GM19193 (cell line): ENCODE measurements around the gene DDC.

Source experiments
- POLR2A ChIP-seq: IDR thresholded peaks from 4 replicates; pipeline ENCODE4 v1.6.1; 2011; ENCODE audit not compliant: insufficient read depth, insufficient read length; ENCODE audit errors: extremely low read depth

Gene DDC

GRCh38 chr7:50558294-50559053, 6.7 kb downstream of the DDC start:
- no peak for TF ChIP-seq POLR2A

- TF ChIP-seq POLR2A = no peak
Measured at GRCh38 chr7:50557099-50557498, 8.1 kb downstream of the DDC start.

GRCh38 chr7:50556247-50556991, 8.8 kb downstream of the DDC start:
- no peak for TF ChIP-seq POLR2A

GRCh38 chr7:50555594-50556140, 9.5 kb downstream of the DDC start:
- no peak for TF ChIP-seq POLR2A

- no peak for TF ChIP-seq POLR2A
Measured at GRCh38 chr7:50554431-50555322, 10.5 kb downstream of the DDC start.

GRCh38 chr7:50553973-50554372, 11.2 kb downstream of the DDC start:
- TF ChIP-seq POLR2A = no peak

GRCh38 chr7:50552921-50553320, 12.3 kb downstream of the DDC start:
- TF ChIP-seq POLR2A = no peak

- TF ChIP-seq POLR2A = no peak
Measured at GRCh38 chr7:50552139-50552538, 13.1 kb downstream of the DDC start.

GRCh38 chr7:50544992-50545391, 20.2 kb downstream of the DDC start:
- no peak for TF ChIP-seq POLR2A

GRCh38 chr7:50543776-50544442, 21.3 kb downstream of the DDC start:
- TF ChIP-seq POLR2A = no peak

GRCh38 chr7:50542132-50542531, 23.1 kb downstream of the DDC start:
- no peak for TF ChIP-seq POLR2A

GRCh38 chr7:50540785-50541579, 24.2 kb downstream of the DDC start:
- no peak for TF ChIP-seq POLR2A

- no peak for TF ChIP-seq POLR2A
Measured at GRCh38 chr7:50539725-50540124, 25.5 kb downstream of the DDC start.

GRCh38 chr7:50538478-50538877, 26.7 kb downstream of the DDC start:
- TF ChIP-seq POLR2A = no peak
